ENCODE results near the gene SMIM13. TPM values are rescaled to one million over a fixed set of nuclear protein-coding genes. Genes with fewer than 3 reads are reported as not detected.

The SMIM13 gene
- total and polyA plus RNA-seq, 2 of the 4 experiments (the other 2 are of a cell fraction), result 5.4 to 10.0 TPM

GRCh38 chr6:11080296-11080695 is 13.3 kb upstream of the SMIM13 start:
- Histone ChIP-seq H3K4me2 (ENCODE audit: low read depth, low read length) (no peak overlapping the region), H2BK15ac (ENCODE audit: low read depth, low read length) (no peak overlapping the region), H3K27ac (ENCODE audit: insufficient read depth, low read length) (no peak overlapping the region), H2AK5ac (ENCODE audit: low read depth, low read length) (no peak overlapping the region), H3K9me1 (ENCODE audit: insufficient read depth, low read length) (peaks cover 11% of the 10 kb centered on the region), H3K9ac (ENCODE audit: low read depth, low read length) (no peak overlapping the region), H3K4me3 (ENCODE audit: insufficient read depth, low read depth, low read length) (no peak overlapping the region), H2AFZ (replicated peaks; ENCODE audit: low read length, poor library complexity) (no peak overlapping the region), H3K4me1 (ENCODE audit: control insufficient read depth, insufficient read depth, low read length) (peaks cover 3% of the 10 kb centered on the region; the same call in 1 of the 2 replicates), H3K14ac (replicated peaks; ENCODE audit: low read depth, low read length) (no peak overlapping the region), H4K8ac (ENCODE audit: low read depth in 2 of 2, low read length in 2 of 2) (no peak overlapping the region), H2BK20ac (ENCODE audit: low read depth, low read length) (no peak overlapping the region), H4K91ac (ENCODE audit: insufficient read depth, low read depth, low read length) (no peak overlapping the region), H4K20me1 (ENCODE audit: insufficient read depth, low read length) (no peaks in the 10 kb centered on the region), H3K56ac (ENCODE audit: extremely low read depth, insufficient read depth, low read length) (no peak overlapping the region), H3K36me3 (ENCODE audit: control insufficient read depth, insufficient read depth, low read length) (no peaks in the 10 kb centered on the region), H2AK9ac (replicated peaks; ENCODE audit: low read depth, low read length, poor library complexity) (no peak overlapping the region), H3K4ac (ENCODE audit: low read depth, low read length) (no peak overlapping the region), H4K5ac (ENCODE audit: low read depth, low read length) (no peak overlapping the region), H2BK120ac (ENCODE audit: low read depth, low read length) (no peak overlapping the region), H3K18ac (ENCODE audit: low read depth, low read length) (no peak overlapping the region), H2BK5ac (ENCODE audit: low read depth, low read length, poor library complexity, severe bottlenecking) (no peak overlapping the region), H3K27me3 (ENCODE audit: control insufficient read depth, insufficient read depth, low read length) (no peaks in the 10 kb centered on the region), H3K23ac (ENCODE audit: low read depth, low read length) (no peak overlapping the region), H3K79me1 (ENCODE audit: low read depth in 1 of 2, low read length in 2 of 2) (peaks cover 0 to 7% of the 10 kb centered on the region in 2 experiments; a peak in 1 of 4 replicates), H3K9me3 (ENCODE audit: control insufficient read depth, insufficient read depth, low read length) (no peaks in the 10 kb centered on the region)
- intact Hi-C loops (cut with micrococcal nuclease), result no loop called here
- in situ Hi-C loops (cut with MboI; ENCODE audit: low sequenced_read_pairs), result no loop called here
- ATAC-seq (ENCODE audit: low read depth) (no peak), DNase-seq (no peak)
- no TSS peak for BruUV-seq (replicated peaks)
- no CpG with 5 or more reads among the region's 3 CpGs for WGBS, 2 experiments (ENCODE audit: extremely low coverage in 2 of 2, insufficient read length in 1 of 2)
- CTCF ChIA-PET, result interaction anchor here (0.6 to 1.4 kb wide), 2 partner anchors 11 to 402 kb away, joined by 3 to 4 read pairs; no protein-coding TSS in a partner anchor
- POLR2A ChIA-PET (ENCODE audit: unreplicated experiment), result no interaction called here
- dilution Hi-C loops (cut with HindIII; ENCODE audit: low sequenced_read_pairs, unreplicated experiment), result no loop called here
- TF ChIP-seq RCOR1 (IDR thresholded peaks at IDR 0.05; ENCODE audit: insufficient replicate concordance, low read length), result no peak
- no peak for TF ChIP-seq NFE2L2 (IDR thresholded peaks at IDR 0.05; ENCODE audit: low read depth, low read length)
- no peak for TF ChIP-seq MAFK (IDR thresholded peaks at IDR 0.05; ENCODE audit: low read depth, low read length)
- no peak for TF ChIP-seq POLR2A (IDR thresholded peaks at IDR 0.05; ENCODE audit: low read depth, low read length)
- no peak for TF ChIP-seq USF2 (IDR thresholded peaks at IDR 0.05; ENCODE audit: low read depth, low read length)
- TF ChIP-seq RFX5 (IDR thresholded peaks at IDR 0.05; ENCODE audit: low read depth, low read length), result no peak
- TF ChIP-seq MXI1 (IDR thresholded peaks at IDR 0.05; ENCODE audit: borderline replicate concordance, low read depth, low read length), result no peak
- no peak for TF ChIP-seq SMC3 (IDR thresholded peaks at IDR 0.05; ENCODE audit: low read depth, low read length)
- no peak for TF ChIP-seq CEBPB (IDR thresholded peaks at IDR 0.05; ENCODE audit: low read depth, low read length)
- TF ChIP-seq ELK1 (IDR thresholded peaks at IDR 0.05; ENCODE audit: borderline replicate concordance, low read depth, low read length), result no peak
- TF ChIP-seq MAZ (IDR thresholded peaks at IDR 0.05; ENCODE audit: borderline replicate concordance, low read depth, low read length), result no peak
